HG03575 (cell line): ENCODE measurements around the gene SH3PXD2A.
"Not testable (repeated sequence)": the region's sequence is repeated elsewhere in the genome, so short reads cannot be mapped to it uniquely, and the experiment has no call there.

Source experiments
- ATAC-seq: cut with Tn5 transposase; IDR thresholded peaks from one replicate; pipeline ENCODE4 v1.9.1; 2021; ENCODE audit not compliant: unreplicated experiment, insufficient number of reproducible peaks, low FRiP score; ENCODE audit errors: extremely low read depth

The SH3PXD2A gene

DNA sequence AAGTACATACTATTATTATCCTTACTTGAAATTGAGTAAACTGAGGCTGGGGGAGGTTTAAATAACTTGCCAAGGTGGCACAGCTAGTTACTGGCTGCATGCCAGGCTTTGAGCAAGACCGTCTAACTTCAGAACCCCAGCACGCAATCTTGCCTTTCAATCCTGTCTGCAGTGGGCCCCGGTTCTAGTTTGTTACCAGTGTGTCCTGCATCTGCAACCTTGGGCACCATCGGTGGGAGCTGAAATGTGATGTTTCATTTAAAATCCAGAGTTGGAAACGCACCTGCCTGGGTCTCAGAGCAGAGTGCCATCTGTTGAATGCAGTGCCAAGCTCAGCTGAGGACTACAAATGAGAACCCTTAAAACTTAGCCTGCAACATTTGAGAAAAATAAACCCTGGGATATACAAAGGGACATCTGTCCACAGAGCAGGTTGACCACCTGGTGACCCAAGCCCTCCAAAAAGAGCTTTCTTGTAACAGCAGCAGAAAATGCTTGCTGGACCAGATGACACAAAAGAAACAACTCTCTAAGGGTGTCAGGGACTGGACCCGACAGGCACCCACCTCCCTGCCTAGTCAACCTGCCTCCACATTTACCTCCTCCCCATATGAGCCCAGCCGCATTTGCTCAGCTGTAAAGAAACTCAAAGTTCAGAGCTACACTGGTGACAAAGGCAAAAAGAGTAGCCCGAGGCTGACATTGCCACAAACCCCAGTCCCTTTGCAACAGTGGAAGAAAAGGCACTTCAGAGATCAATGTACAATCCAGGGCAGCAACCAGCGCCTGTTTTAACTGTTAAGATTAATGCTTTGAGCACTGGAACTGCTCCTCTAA lies 1.7 kb downstream of the SH3PXD2A start:
- no peak for ATAC-seq

- ATAC-seq: no peak
Observed at GRCh38 chr10:103852856-103853255, 2.5 kb downstream of the SH3PXD2A start.

GRCh38 chr10:103852189-103852711 lies 3.1 kb downstream of the SH3PXD2A start:
- no peak for ATAC-seq

DNA sequence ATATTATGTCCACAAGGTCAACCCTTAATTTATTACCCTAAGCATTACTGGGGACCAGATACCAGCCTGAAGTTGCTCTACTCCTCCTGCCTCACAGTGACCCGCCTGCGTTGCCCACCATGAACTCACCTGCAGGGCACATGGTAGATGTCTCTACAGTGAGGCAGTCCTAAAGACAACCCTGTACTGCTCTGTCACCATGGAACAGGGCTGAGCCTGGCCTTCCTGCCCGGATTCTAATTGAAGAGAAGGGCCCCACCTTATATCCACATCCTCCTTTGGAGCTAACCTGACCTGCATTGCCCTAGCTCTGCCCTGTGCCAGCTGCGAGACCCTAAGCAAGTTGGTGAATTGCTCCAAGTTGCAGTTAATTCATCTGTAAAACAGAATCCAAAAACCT lies 4.1 kb downstream of the SH3PXD2A start:
- no peak for ATAC-seq

- no peak for ATAC-seq
Observed at GRCh38 chr10:103850572-103850895, 4.8 kb downstream of the SH3PXD2A start.

DNA sequence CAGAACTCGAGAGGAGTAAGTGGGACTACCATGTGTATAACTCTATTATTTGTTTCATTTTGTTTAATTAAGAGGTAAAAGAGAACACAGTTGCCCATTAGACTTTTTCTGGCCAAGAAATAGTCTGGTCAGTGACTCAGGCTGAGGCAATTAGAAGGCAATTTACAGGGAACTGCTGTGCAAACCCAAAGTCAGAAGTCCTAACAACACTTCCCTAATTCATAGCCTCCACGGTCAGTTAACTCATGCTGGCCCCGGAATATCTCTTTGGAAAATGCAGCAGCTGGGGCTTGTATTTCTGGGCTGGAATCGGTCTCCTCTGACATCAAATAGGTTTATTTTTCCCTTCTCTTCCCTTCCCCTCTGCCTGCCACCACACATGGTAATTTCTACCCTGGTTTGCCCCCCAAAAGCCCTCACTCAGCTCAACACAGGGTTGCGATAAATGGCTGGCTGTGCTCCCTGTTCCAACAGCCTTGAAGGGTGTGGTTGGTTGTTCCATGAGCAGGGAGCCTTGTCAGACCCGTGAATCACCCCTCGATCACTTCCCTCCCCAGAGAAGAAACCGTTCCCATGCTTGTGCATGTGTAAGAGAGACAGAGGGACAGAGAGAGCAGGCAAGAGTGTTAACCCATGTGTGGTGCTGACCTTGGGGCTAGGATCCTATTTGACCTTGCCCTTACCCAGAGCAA lies 5.3 kb downstream of the SH3PXD2A start:
- no peak for ATAC-seq

DNA sequence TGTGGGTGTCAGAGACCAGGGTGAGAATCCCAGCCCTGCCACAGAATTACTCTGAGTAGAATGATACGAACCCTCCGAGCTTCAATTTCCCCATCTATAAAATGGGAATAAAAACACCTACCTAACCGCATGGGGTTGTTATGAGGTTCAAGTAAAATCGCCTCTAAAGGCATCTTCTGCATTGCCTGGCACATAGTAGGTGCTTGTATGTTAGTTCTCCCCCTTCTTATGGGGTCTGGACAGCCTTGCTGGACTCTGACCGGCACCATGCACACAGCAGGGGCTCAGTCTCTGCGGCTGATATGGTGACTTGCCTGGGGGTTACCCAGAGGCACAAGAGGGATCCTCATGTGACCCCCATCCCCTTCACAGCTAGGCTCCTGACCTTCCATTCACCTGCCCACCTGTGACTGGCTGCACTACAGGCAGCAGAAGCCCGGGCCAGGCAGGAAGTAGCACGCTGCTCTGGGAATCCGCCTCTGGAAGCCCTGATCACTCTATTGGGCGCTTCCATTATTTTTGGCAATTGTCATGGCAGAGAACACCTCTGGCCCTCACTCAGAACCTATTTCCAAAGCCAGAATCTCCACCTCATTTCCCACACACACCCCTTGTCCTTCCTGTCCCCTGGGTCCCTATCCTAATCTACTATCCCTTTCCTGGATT lies 6.0 kb downstream of the SH3PXD2A start:
- no peak for ATAC-seq

DNA sequence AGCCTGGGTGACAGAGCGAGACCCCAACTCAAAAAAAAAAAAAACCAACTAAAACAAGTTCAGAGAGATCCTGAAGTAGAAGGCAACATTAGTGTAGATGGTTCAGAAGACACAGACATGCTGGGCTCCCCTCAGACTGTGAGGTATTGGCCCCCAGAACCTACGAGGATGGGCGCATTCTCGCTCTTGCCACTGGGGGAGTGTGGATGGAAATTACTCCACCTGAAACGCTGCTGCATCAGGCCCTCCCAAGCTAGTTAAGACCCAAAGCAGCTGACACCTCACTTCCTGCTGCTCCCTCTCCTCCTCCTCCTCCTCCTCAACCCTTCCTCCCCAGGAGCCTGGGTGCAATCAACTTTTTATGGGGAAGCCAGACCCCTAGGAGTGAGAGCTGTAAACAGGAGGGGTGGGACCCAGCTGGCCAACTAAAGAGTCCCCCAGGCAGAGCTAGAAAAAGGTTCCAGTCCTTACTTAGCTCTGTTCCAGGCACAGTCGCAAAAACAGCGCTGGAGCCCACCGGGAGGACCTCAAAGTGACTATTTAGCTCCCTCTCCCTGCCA lies 7.4 kb downstream of the SH3PXD2A start:
- ATAC-seq: no peak

GRCh38 chr10:103847346-103847745 lies 8.0 kb downstream of the SH3PXD2A start:
- no peak for ATAC-seq

GRCh38 chr10:103845972-103846371 lies 9.4 kb downstream of the SH3PXD2A start:
- no peak for ATAC-seq

- ATAC-seq: not testable (repeated sequence)
Observed at GRCh38 chr10:103845346-103845745, 10.0 kb downstream of the SH3PXD2A start.

DNA sequence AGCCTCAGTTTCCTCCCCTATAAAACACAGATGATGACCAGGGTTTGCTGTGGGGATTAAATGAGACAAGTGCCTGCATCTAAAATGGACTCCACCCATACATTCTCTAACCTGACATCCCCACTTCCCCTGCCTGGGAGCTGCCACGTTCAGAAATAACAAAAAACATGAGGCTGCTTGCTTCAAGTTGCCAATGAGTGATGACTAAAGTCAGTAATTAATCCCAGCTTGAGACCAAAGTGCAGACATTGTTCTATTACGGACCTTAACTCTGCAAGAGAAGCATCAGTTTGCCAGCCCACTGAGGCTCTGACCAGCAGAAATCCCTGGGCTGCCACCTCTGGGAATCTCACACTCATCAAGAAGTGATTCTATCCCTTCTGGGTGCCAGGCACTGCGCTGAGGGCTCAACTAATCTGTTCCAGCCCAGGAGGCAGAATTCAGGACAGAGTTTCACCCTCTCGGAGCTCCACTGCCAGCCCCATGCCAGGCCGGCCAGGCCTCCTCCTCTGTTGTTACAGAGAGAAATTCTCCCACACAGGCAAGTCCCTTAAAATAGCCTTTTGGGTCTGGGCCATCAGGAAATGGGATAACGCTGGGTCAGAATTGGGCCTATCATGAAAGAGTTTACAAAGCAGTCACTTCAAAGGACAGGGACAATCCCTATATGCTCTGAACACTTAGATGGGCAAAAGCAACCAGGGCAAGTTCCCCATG lies 11.4 kb downstream of the SH3PXD2A start:
- ATAC-seq: no peak

GRCh38 chr10:103843045-103843444 lies 12.3 kb downstream of the SH3PXD2A start:
- ATAC-seq: no peak

GRCh38 chr10:103842605-103843004 lies 12.8 kb downstream of the SH3PXD2A start:
- no peak for ATAC-seq

DNA sequence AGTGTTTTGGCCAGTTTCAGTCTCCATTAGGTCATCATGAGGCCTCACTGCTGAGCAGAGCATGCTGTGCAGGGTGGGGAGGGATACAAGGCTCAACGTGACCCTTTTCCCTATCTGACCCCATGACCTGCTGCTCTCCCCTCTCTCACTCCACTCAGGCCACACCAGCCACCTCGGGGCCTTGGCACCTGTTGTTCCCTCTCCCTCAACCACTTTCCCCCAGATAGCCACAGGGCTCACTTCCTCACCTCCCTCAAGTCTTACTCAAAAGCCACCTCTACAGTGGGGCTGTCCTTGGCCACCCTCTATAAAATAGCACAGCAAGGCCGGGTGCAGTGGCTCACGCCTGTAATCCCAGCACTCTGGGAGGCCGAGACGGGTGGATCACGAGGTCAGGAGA lies 13.9 kb downstream of the SH3PXD2A start:
- no peak for ATAC-seq

DNA sequence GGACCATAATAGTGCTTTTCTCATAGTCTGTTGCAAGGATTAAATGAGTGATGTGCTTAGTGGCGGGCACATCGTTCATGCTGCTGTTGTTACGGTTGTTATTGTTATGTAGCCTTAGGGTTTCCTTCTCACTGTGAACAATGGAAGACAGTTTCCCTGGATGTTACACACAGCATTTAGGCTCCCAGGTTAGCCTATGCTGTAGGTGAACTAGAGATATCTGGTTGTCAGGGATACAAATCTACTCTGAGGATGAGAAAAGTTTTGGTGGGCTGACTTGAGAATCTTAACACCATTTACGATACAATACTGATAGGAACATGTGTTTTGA lies 14.7 kb downstream of the SH3PXD2A start:
- no peak for ATAC-seq

GRCh38 chr10:103839872-103840739 lies 15.3 kb downstream of the SH3PXD2A start:
- ATAC-seq: no peak

- no peak for ATAC-seq
Observed at GRCh38 chr10:103839519-103839871, 15.9 kb downstream of the SH3PXD2A start.
